GM23338 (cell line): ENCODE data around the gene SNUPN. TPM values are rescaled to one million over a fixed set of nuclear protein-coding genes. Genes with fewer than 3 reads are reported as not detected.

ENCODE experiments used
- ATAC-seq: fragments of 200-7000 bp; cut with Tn5 transposase; 3 replicates; pipeline ENCODE4 v1.9.1; 2020
- DNase-seq: peaks from one replicate; pipeline ENCODE4 v3.0.0-alpha.2; 2015; ENCODE audit warnings: low spot score
- H2AFZ ChIP-seq: fragments of 200-600 bp; sonication (generic); 2 replicates; pipeline ENCODE4 v1.8.0; 2016; ENCODE audit warnings: antibody characterized with exemption, mild to moderate bottlenecking, moderate library complexity
- H3F3A ChIP-seq: fragments of 200-600 bp; sonication (generic); replicated peaks from 2 replicates; pipeline ENCODE4 v1.8.0; 2017; ENCODE audit warnings: antibody characterized with exemption, mixed run types, low read depth
- H3K27ac ChIP-seq: fragments of 200-600 bp; sonication (generic); 2 replicates; pipeline ENCODE4 v1.6.1; 2016; ENCODE audit warnings: low read depth
- H3K27me3 ChIP-seq: fragments of 200-600 bp; sonication (generic); 2 replicates; pipeline ENCODE4 v1.8.0; 2016; ENCODE audit warnings: mild to moderate bottlenecking, mixed run types, moderate library complexity; ENCODE audit not compliant: insufficient read depth
- H3K36me3 ChIP-seq: fragments of 200-600 bp; sonication (generic); 2 replicates; pipeline ENCODE4 v1.8.0; 2016; ENCODE audit warnings: mild to moderate bottlenecking; ENCODE audit not compliant: insufficient read depth
- H3K4me1 ChIP-seq: fragments of 200-600 bp; sonication (generic); 2 replicates; pipeline ENCODE4 v1.8.0; 2016; ENCODE audit warnings: mild to moderate bottlenecking, moderate library complexity; ENCODE audit not compliant: insufficient read depth
- H3K4me2 ChIP-seq: fragments of 200-600 bp; sonication (generic); 2 replicates; pipeline ENCODE4 v1.7.1; 2017; ENCODE audit warnings: mixed run types
- H3K4me3 ChIP-seq: fragments of 200-600 bp; sonication (generic); 2 replicates; pipeline ENCODE4 v1.6.1; 2016; ENCODE audit warnings: mixed run types
- H3K79me2 ChIP-seq: fragments of 200-600 bp; sonication (generic); replicated peaks from 2 replicates; pipeline ENCODE4 v1.8.0; 2017; ENCODE audit warnings: mild to moderate bottlenecking; ENCODE audit not compliant: insufficient read depth
- H3K9me2 ChIP-seq: fragments of 200-600 bp; sonication (generic); 2 replicates; pipeline ENCODE4 v1.8.0; 2017; ENCODE audit not compliant: insufficient read depth
- H4K20me1 ChIP-seq: fragments of 200-600 bp; sonication (generic); replicated peaks from 2 replicates; pipeline ENCODE4 v1.8.0; 2017; ENCODE audit warnings: mild to moderate bottlenecking; ENCODE audit not compliant: insufficient read depth
- H3K27ac Mint-ChIP-seq: 2 replicates; pipeline ENCODE4 v1.8.0; 2020; ENCODE audit warnings: inconsistent platforms, mild to moderate bottlenecking, moderate library complexity, mixed read lengths
- H3K27me3 Mint-ChIP-seq: 3 replicates; pipeline ENCODE4 v1.8.0; 2022; ENCODE audit warnings: low read depth, mild to moderate bottlenecking, moderate library complexity, mixed read lengths, inconsistent platforms; ENCODE audit not compliant: insufficient read depth, poor library complexity
- H3K36me3 Mint-ChIP-seq: 3 replicates; pipeline ENCODE4 v1.8.0; 2021; ENCODE audit warnings: low read depth, mild to moderate bottlenecking, inconsistent platforms, moderate library complexity, mixed read lengths
- H3K4me1 Mint-ChIP-seq: 3 replicates; pipeline ENCODE4 v1.8.0; 2020; ENCODE audit warnings: mild to moderate bottlenecking, inconsistent platforms, mixed read lengths
- H3K4me3 Mint-ChIP-seq: 3 replicates; pipeline ENCODE4 v1.8.0; 2021; ENCODE audit warnings: moderate library complexity, mild to moderate bottlenecking, inconsistent platforms, mixed read lengths
- H3K9me3 Mint-ChIP-seq: 3 replicates; pipeline ENCODE4 v1.8.0; 2020; ENCODE audit warnings: moderate library complexity, mild to moderate bottlenecking, inconsistent platforms, mixed read lengths
- CREB1 ChIP-seq: fragments of 250-450 bp; sonication (Bioruptor Pico); IDR thresholded peaks from 2 replicates; pipeline ENCODE4 v1.5.0; 2020; ENCODE audit warnings: low read depth, mild to moderate bottlenecking, moderate library complexity
- CTCF ChIP-seq, 2 experiments: fragments of 200-600 bp in 1 of 2; sonication (generic) in 1 of 2; conservative IDR thresholded peaks; 2 replicates each; pipeline versions ENCODE4 v1.5.1 to v1.6.1; 2016 to 2017; ENCODE audit warnings: antibody characterized with exemption in 2 of 2, low read depth in 2 of 2, mild to moderate bottlenecking in 2 of 2, moderate library complexity in 1 of 2
- ZNF114 ChIP-seq: fragments of 250-450 bp; sonication (Bioruptor Pico); IDR thresholded peaks from 2 replicates; pipeline ENCODE4 v1.5.0; 2020; ENCODE audit warnings: mild to moderate bottlenecking, moderate library complexity
- ZNF331 ChIP-seq: fragments of 250-450 bp; sonication (Bioruptor Pico); IDR thresholded peaks from 2 replicates; pipeline ENCODE4 v1.5.0; 2020; ENCODE audit warnings: low read depth, mild to moderate bottlenecking, moderate library complexity
- ZNF462 ChIP-seq: fragments of 250-450 bp; sonication (Bioruptor Pico); IDR thresholded peaks from 2 replicates; pipeline ENCODE4 v1.5.0; 2020; ENCODE audit warnings: mild to moderate bottlenecking, moderate library complexity
- polyA plus RNA-seq: library from polyadenylated mRNA; unstranded; fragments of >200 nt; fragmentation: Nextera tagmentation; extraction: Ambion mirVana; gene quantifications from 2 replicates; pipeline ENCODE4 v1.2.1, GENCODE V29; 2016
- total RNA-seq: library from RNA; depleted of rRNA; stranded (reverse); fragments of >200 nt; shearing (Covaris generic); gene quantifications from 2 replicates; pipeline ENCODE4 v1.2.3, GENCODE V29; 2014

SNUPN gene
- total and polyA plus RNA-seq, 2 experiments from 2014 or later = 20.5 to 27.7 TPM

GRCh38 chr15:75666823-75667501, 41.4 kb upstream of the SNUPN start (continued):
- no peak for TF ChIP-seq ZNF462
- TF ChIP-seq CTCF (conservative IDR thresholded peaks at IDR 0.05; ENCODE audit: low read depth in 2 of 2) = no peak

GRCh38 chr15:75663931-75664421, 38.5 kb upstream of the SNUPN start:
- Histone ChIP-seq H3F3A (no peaks in the 10 kb centered on the region), H4K20me1 (peaks cover 4% of the 10 kb centered on the region), H3K9me2 (no peaks in the 10 kb centered on the region), H3K27me3 (no peaks in the 10 kb centered on the region), H3K36me3 (no peaks in the 10 kb centered on the region), H3K4me3 (no peak overlapping the region), H3K27ac (no peak overlapping the region), H2AFZ (no peak overlapping the region), H3K4me2 (no peak overlapping the region), H3K4me1 (no peaks in the 10 kb centered on the region; the same call in 1 of the 2 replicates), H3K79me2 (no peaks in the 10 kb centered on the region)
- Mint-ChIP-seq H3K36me3 (peaks cover 4% of the 10 kb centered on the region; the same call in 2 of the 3 replicates), H3K9me3 (no peaks in the 10 kb centered on the region; the same call in 2 of the 3 replicates), H3K27me3 (peaks cover 9% of the 10 kb centered on the region), H3K4me1 (peaks cover 11% of the 10 kb centered on the region), H3K27ac (no peak overlapping the region), H3K4me3 (no peak overlapping the region)
- DNase-seq (no peak), ATAC-seq (no peak)
- TF ChIP-seq ZNF331 (no peak), CREB1 (CRISPR knock-in tag) (no peak), ZNF114 (CRISPR knock-in tag) (no peak), CTCF (conservative IDR thresholded peaks at IDR 0.05; ENCODE audit: low read depth in 2 of 2) (no peak)
